Activated CD8-positive, alpha-beta T cell treated with anti-CD3 and anti-CD28 coated beads for 36 hours (primary cell): Measurements from ENCODE around the gene LMF1. TPM values are rescaled to one million over a fixed set of nuclear protein-coding genes. Genes with fewer than 3 reads are reported as not detected.

Experiments
- ATAC-seq: fragments of 200-7000 bp; cut with Tn5 transposase; one replicate; pipeline ENCODE4 v1.10.0; 2021; ENCODE audit warnings: mild to moderate bottlenecking, moderate library complexity
- CTCF ChIA-PET: fragments of 350-600 bp; sonication (Branson Sonifier 250); formaldehyde crosslinking; loops from one replicate; lab custom pipeline; 2021; ENCODE audit warnings: antibody characterized with exemption; lab: Charles Lee
- POLR2A ChIA-PET: fragments of 350-600 bp; sonication (Branson Sonifier 250); formaldehyde crosslinking; loops from one replicate; lab custom pipeline; 2021; ENCODE audit warnings: antibody characterized with exemption; lab: Charles Lee
- DNase-seq: peaks from one replicate; pipeline ENCODE4 v3.0.0-alpha.2; 2020
- H3K27ac Mint-ChIP-seq: one replicate; pipeline ENCODE4 v1.8.0; 2021; ENCODE audit warnings: mild to moderate bottlenecking, mixed read lengths
- H3K27me3 Mint-ChIP-seq: one replicate; pipeline ENCODE4 v1.8.0; 2021; ENCODE audit warnings: mixed read lengths
- H3K36me3 Mint-ChIP-seq: one replicate; pipeline ENCODE4 v1.8.0; 2021; ENCODE audit warnings: low read depth, mixed read lengths
- H3K4me1 Mint-ChIP-seq: one replicate; pipeline ENCODE4 v1.8.0; 2021; ENCODE audit warnings: low read depth, mixed read lengths
- H3K4me3 Mint-ChIP-seq: one replicate; pipeline ENCODE4 v1.8.0; 2021; ENCODE audit warnings: mild to moderate bottlenecking, moderate library complexity, mixed read lengths
- H3K9me3 Mint-ChIP-seq: one replicate; pipeline ENCODE4 v1.8.0; 2021; ENCODE audit warnings: mixed read lengths
- CTCF ChIP-seq: fragments of 200-600 bp; IDR thresholded peaks from one replicate; pipeline ENCODE4 v1.8.0; 2022; ENCODE audit warnings: antibody characterized with exemption, mild to moderate bottlenecking
- intact Hi-C: fragments of 100-400 bp; cut with micrococcal nuclease; formaldehyde crosslinking; loops from one replicate; pipeline ENCODE4 v1.10.0; 2022
- total RNA-seq, 2 experiments: library from RNA; stranded (reverse); gene quantifications; one replicate each; pipeline ENCODE4 v1.2.3, GENCODE V29; 2021

Gene LMF1
- total RNA-seq, 2 experiments from 2014 or later, result 8.7 to 9.7 TPM

- ATAC-seq (no peak), DNase-seq (no peak)
- Mint-ChIP-seq H3K36me3 (no peaks in the 10 kb centered on the region), H3K4me3 (no peak overlapping the region), H3K9me3 (no peaks in the 10 kb centered on the region), H3K4me1 (no peaks in the 10 kb centered on the region), H3K27ac (no peak overlapping the region), H3K27me3 (no peaks in the 10 kb centered on the region)
- ChIA-PET POLR2A (interaction anchor here (0.6 kb wide), 1 partner anchor 547 kb away, joined by 3 read pairs; no protein-coding TSS in a partner anchor), CTCF (no interaction called here)
- intact Hi-C loops, result no loop called here
- no peak for TF ChIP-seq CTCF
These were observed 125.4 kb downstream of the LMF1 start for GRCh38 chr16:845351-845745.

- Mint-ChIP-seq H3K4me3 (no peak overlapping the region), H3K27me3 (no peaks in the 10 kb centered on the region), H3K4me1 (no peaks in the 10 kb centered on the region), H3K9me3 (no peaks in the 10 kb centered on the region), H3K36me3 (no peaks in the 10 kb centered on the region), H3K27ac (no peak overlapping the region)
- ATAC-seq (no peak), DNase-seq (no peak)
- CTCF ChIA-PET, result no interaction called here
- POLR2A ChIA-PET, result no interaction called here
- intact Hi-C loops, result no loop called here
- no peak for TF ChIP-seq CTCF
These were observed 126.0 kb downstream of the LMF1 start for GRCh38 chr16:844638-845350.

GRCh38 chr16:843771-844170, 127.0 kb downstream of the LMF1 start:
- Mint-ChIP-seq H3K36me3 (no peaks in the 10 kb centered on the region), H3K4me3 (no peak overlapping the region), H3K9me3 (no peaks in the 10 kb centered on the region), H3K4me1 (no peaks in the 10 kb centered on the region), H3K27me3 (peaks cover 2% of the 10 kb centered on the region), H3K27ac (no peak overlapping the region)
- TF ChIP-seq CTCF, result no peak
- ATAC-seq (no peak), DNase-seq (no peak)
- intact Hi-C loops, result no loop called here
- ChIA-PET POLR2A (no interaction called here), CTCF (no interaction called here)

- POLR2A ChIA-PET, result no interaction called here
- H3K27me3 Mint-ChIP-seq, result peaks cover 2% of the 10 kb centered on the region
- no peak for TF ChIP-seq CTCF
These were observed 127.8 kb downstream of the LMF1 start for GRCh38 chr16:842711-843560.

GRCh38 chr16:842061-842476, 128.7 kb downstream of the LMF1 start:
- ATAC-seq (peak; percentile 60), DNase-seq (peak; percentile 8)
- Mint-ChIP-seq H3K27me3 (peaks cover 2% of the 10 kb centered on the region), H3K4me1 (no peaks in the 10 kb centered on the region), H3K36me3 (peaks cover 1% of the 10 kb centered on the region), H3K4me3 (no peak overlapping the region), H3K9me3 (no peaks in the 10 kb centered on the region), H3K27ac (no peak overlapping the region)
- TF ChIP-seq CTCF, result no peak
- POLR2A ChIA-PET, result no interaction called here
- intact Hi-C loops, result no loop called here
- CTCF ChIA-PET, result no interaction called here

More at GRCh38 chr16:842711-843560, 127.8 kb downstream of the LMF1 start:
- ATAC-seq, result no peak
- DNase-seq, result no peak
- Mint-ChIP-seq H3K4me1 (no peaks in the 10 kb centered on the region), H3K9me3 (no peaks in the 10 kb centered on the region), H3K4me3 (no peak overlapping the region), H3K36me3 (peaks cover 1% of the 10 kb centered on the region), H3K27ac (no peak overlapping the region)
- CTCF ChIA-PET, result no interaction called here
- intact Hi-C loops, result no loop called here
